ENCODE data around the gene SERPINB13.
"Not testable (repeated sequence)": the region's sequence is repeated elsewhere in the genome, so short reads cannot be mapped to it uniquely, and the experiment has no call there.

The SERPINB13 gene

GRCh38 chr18:63644694-63645093 is 57.6 kb downstream of the SERPINB13 start:
- not testable (repeated sequence) for DNase-seq (ENCODE audit: low read depth in 2 of 3, low spot score in 2 of 3)

GRCh38 chr18:63646936-63647335 is 59.8 kb downstream of the SERPINB13 start:
- no peak for DNase-seq (ENCODE audit: low read depth in 2 of 3, low spot score in 2 of 3)

- no peak for DNase-seq (ENCODE audit: low read depth in 2 of 3, low spot score in 2 of 3)
Measured at GRCh38 chr18:63648241-63648640, 61.1 kb downstream of the SERPINB13 start.

Data from activated CD8-positive, alpha-beta memory T cell treated with anti-CD3 and anti-CD28 coated beads for 48 hours (primary cell).